Panc1 (cell line): ENCODE results near the gene SSBP2. TPM values are rescaled to one million over a fixed set of nuclear protein-coding genes. Genes with fewer than 3 reads are reported as not detected.

Source experiments
- ATAC-seq: fragments of 200-7000 bp; cut with Tn5 transposase; 2 replicates; pipeline ENCODE4 v1.9.1; 2020; ENCODE audit warnings: mild to moderate bottlenecking, moderate library complexity
- BruUV-seq: library from RNA; stranded (reverse); fragments of 400-500 nt; replicated peaks from 2 replicates; lab custom pipeline; 2021; lab: Mats Ljungman, UMichigan
- CTCF ChIA-PET: fragments of 300-600 bp; sonication (Branson Sonifier 250); formaldehyde crosslinking; loops from one replicate; lab custom pipeline; 2022; ENCODE audit warnings: antibody characterized with exemption; lab: Charles Lee
- POLR2A ChIA-PET: fragments of 300-600 bp; sonication (Branson Sonifier 250); formaldehyde crosslinking; loops from one replicate; lab custom pipeline; 2022; ENCODE audit warnings: antibody characterized with exemption; lab: Charles Lee
- DNase-seq: peaks from one replicate; pipeline ENCODE4 v3.0.0-alpha.2; 2010; ENCODE audit warnings: low read depth, low spot score
- H3K27ac ChIP-seq: 2 replicates; pipeline ENCODE4 v1.5.1; 2011; ENCODE audit warnings: mild to moderate bottlenecking, low read length, inconsistent platforms
- H3K27me3 ChIP-seq: fragments of 200-500 bp; sonication (Bioruptor generic); 2 replicates; pipeline ENCODE4 v1.6.0; 2014; ENCODE audit warnings: low read length, inconsistent platforms; ENCODE audit not compliant: control insufficient read depth, insufficient read depth
- H3K36me3 ChIP-seq: fragments of 200-500 bp; sonication (Bioruptor generic); 2 replicates; pipeline ENCODE4 v1.5.1; 2014; ENCODE audit warnings: inconsistent platforms, mild to moderate bottlenecking, low read length, moderate library complexity; ENCODE audit not compliant: control insufficient read depth, insufficient read depth
- H3K4me1 ChIP-seq: 2 replicates; pipeline ENCODE4 v1.5.1; 2011; ENCODE audit warnings: inconsistent platforms, mild to moderate bottlenecking, low read length, moderate library complexity; ENCODE audit not compliant: control insufficient read depth, insufficient read depth
- H3K4me3 ChIP-seq, 2 experiments: 2 replicates each; pipeline ENCODE4 v1.5.1; 2011 to 2012; ENCODE audit warnings: low read depth in 2 of 2, low read length in 2 of 2, mild to moderate bottlenecking in 2 of 2, inconsistent platforms in 1 of 2, moderate library complexity in 1 of 2
- H3K9me3 ChIP-seq: fragments of 200-500 bp; sonication (Bioruptor generic); 2 replicates; pipeline ENCODE4 v1.5.1; 2014; ENCODE audit warnings: low read depth, mild to moderate bottlenecking, inconsistent platforms, low read length, moderate library complexity; ENCODE audit not compliant: control insufficient read depth, insufficient read depth
- POLR2AphosphoS5 ChIP-seq: IDR thresholded peaks from 2 replicates; pipeline ENCODE4 v1.6.1; 2012; ENCODE audit warnings: mild to moderate bottlenecking, low read depth, low read length, moderate library complexity
- SIN3A ChIP-seq: IDR thresholded peaks from 2 replicates; pipeline ENCODE4 v1.6.1; 2012; ENCODE audit warnings: low read depth, mild to moderate bottlenecking, low read length, moderate library complexity, borderline replicate concordance; ENCODE audit not compliant: insufficient read depth
- TCF7L2 ChIP-seq: IDR thresholded peaks from 2 replicates; pipeline ENCODE4 v1.6.1; 2011; ENCODE audit warnings: mild to moderate bottlenecking, low read depth, low read length, inconsistent platforms
- in situ Hi-C: cut with HindIII; loops from 2 replicates; pipeline ENCODE4 v1.10.0; 2016; ENCODE audit warnings: low sequenced_read_pairs, low pct_unique_long_range_greater_than_20kb
- intact Hi-C: fragments of 100-400 bp; cut with micrococcal nuclease; formaldehyde crosslinking; loops from one replicate; pipeline ENCODE4 v1.10.0; 2022; ENCODE audit not compliant: unreplicated experiment
- total RNA-seq: library from RNA; stranded (reverse); gene quantifications from one replicate; pipeline ENCODE4 v1.2.1, GENCODE V29; 2021; ENCODE audit not compliant: unreplicated experiment
- TF ChIP-seq, protein P1 (sequence below): fragments of 450-650 bp; IDR thresholded peaks from 2 replicates; pipeline ENCODE4 v1.5.1; 2017; ENCODE audit warnings: mild to moderate bottlenecking
- TF ChIP-seq, protein P2 (sequence below), 2 experiments: IDR thresholded peaks; 2 replicates each; pipeline ENCODE4 v1.6.1; 2011 to 2012; ENCODE audit warnings: low read depth in 2 of 2, control low read depth in 1 of 2, low read length in 1 of 2, mild to moderate bottlenecking in 1 of 2, moderate library complexity in 1 of 2; ENCODE audit not compliant: insufficient read depth in 1 of 2

Gene SSBP2
- total RNA-seq, 1 experiment from 2014 or later = 16.3 TPM

DNA sequence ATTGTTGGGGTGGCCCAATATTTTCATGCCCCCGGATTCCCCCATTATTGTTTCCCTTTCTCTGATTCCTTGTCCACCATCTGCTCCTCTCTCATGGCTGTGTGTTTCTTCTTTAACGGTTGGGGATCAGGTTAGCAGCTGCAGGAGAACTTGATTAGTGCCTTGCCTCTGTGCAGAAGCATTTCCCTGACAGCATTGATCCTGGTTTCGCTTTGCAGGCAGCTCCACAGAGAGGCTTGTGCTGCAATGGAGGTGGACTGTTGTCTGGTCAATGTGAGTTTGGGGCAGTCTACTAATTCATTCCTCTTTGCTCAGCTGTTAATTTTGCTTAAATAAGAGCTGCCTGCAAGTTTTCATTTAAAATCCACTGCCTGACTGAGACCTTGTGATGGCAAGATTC is 32.5 kb upstream of the SSBP2 start:
- no peaks in the 10 kb centered on the region for H3K27me3 ChIP-seq
- intact Hi-C loops (no loop called here), in situ Hi-C loops (no loop called here)
- H3K27ac ChIP-seq = no peak overlapping the region
- no peaks in the 10 kb centered on the region for H3K36me3 ChIP-seq
- ATAC-seq (no peak), DNase-seq (no peak)
- no peak overlapping the region for H3K4me3 ChIP-seq
- no peak for TF ChIP-seq POLR2AphosphoS5
- no peak for TF ChIP-seq SIN3A
- TF ChIP-seq, protein P1, sequence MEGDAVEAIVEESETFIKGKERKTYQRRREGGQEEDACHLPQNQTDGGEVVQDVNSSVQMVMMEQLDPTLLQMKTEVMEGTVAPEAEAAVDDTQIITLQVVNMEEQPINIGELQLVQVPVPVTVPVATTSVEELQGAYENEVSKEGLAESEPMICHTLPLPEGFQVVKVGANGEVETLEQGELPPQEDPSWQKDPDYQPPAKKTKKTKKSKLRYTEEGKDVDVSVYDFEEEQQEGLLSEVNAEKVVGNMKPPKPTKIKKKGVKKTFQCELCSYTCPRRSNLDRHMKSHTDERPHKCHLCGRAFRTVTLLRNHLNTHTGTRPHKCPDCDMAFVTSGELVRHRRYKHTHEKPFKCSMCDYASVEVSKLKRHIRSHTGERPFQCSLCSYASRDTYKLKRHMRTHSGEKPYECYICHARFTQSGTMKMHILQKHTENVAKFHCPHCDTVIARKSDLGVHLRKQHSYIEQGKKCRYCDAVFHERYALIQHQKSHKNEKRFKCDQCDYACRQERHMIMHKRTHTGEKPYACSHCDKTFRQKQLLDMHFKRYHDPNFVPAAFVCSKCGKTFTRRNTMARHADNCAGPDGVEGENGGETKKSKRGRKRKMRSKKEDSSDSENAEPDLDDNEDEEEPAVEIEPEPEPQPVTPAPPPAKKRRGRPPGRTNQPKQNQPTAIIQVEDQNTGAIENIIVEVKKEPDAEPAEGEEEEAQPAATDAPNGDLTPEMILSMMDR = no peak
- TF ChIP-seq TCF7L2 = no peak
- H3K4me1 ChIP-seq = peaks cover 5% of the 10 kb centered on the region
- POLR2A ChIA-PET = no interaction called here
- no TSS peak for BruUV-seq
- CTCF ChIA-PET = no interaction called here
- H3K9me3 ChIP-seq = peaks cover under 1% of the 10 kb centered on the region; the same call in 1 of the 2 replicates

GRCh38 chr5:81782811-81783210 is 31.9 kb upstream of the SSBP2 start:
- ATAC-seq (no peak), DNase-seq (no peak)
- TF ChIP-seq, protein P1 = no peak
- no peak for TF ChIP-seq SIN3A
- TF ChIP-seq, protein P2, sequence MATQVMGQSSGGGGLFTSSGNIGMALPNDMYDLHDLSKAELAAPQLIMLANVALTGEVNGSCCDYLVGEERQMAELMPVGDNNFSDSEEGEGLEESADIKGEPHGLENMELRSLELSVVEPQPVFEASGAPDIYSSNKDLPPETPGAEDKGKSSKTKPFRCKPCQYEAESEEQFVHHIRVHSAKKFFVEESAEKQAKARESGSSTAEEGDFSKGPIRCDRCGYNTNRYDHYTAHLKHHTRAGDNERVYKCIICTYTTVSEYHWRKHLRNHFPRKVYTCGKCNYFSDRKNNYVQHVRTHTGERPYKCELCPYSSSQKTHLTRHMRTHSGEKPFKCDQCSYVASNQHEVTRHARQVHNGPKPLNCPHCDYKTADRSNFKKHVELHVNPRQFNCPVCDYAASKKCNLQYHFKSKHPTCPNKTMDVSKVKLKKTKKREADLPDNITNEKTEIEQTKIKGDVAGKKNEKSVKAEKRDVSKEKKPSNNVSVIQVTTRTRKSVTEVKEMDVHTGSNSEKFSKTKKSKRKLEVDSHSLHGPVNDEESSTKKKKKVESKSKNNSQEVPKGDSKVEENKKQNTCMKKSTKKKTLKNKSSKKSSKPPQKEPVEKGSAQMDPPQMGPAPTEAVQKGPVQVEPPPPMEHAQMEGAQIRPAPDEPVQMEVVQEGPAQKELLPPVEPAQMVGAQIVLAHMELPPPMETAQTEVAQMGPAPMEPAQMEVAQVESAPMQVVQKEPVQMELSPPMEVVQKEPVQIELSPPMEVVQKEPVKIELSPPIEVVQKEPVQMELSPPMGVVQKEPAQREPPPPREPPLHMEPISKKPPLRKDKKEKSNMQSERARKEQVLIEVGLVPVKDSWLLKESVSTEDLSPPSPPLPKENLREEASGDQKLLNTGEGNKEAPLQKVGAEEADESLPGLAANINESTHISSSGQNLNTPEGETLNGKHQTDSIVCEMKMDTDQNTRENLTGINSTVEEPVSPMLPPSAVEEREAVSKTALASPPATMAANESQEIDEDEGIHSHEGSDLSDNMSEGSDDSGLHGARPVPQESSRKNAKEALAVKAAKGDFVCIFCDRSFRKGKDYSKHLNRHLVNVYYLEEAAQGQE (IDR thresholded peaks at IDR 0.05; ENCODE audit: insufficient read depth in 1 of 2, low read depth in 2 of 2, low read length in 1 of 2) = no peak
- TF ChIP-seq TCF7L2 = no peak
- TF ChIP-seq POLR2AphosphoS5 = no peak
- no peak overlapping the region for H3K4me3 ChIP-seq
- no peak overlapping the region for H3K27ac ChIP-seq
- CTCF ChIA-PET = no interaction called here
- H3K27me3 ChIP-seq = no peaks in the 10 kb centered on the region
- no peaks in the 10 kb centered on the region for H3K36me3 ChIP-seq
- BruUV-seq = no TSS peak
- POLR2A ChIA-PET = no interaction called here
- H3K4me1 ChIP-seq = peaks cover 3% of the 10 kb centered on the region
- H3K9me3 ChIP-seq = peaks cover 6% of the 10 kb centered on the region; the same call in 1 of the 2 replicates
- in situ Hi-C loops (no loop called here), intact Hi-C loops (no loop called here)
